GM19455 (cell line): Measurements from ENCODE around the gene C19orf12.
"Not testable (repeated sequence)": the region's sequence is repeated elsewhere in the genome, so short reads cannot be mapped to it uniquely, and the experiment has no call there.

Experiments
- ATAC-seq: cut with Tn5 transposase; IDR thresholded peaks from one replicate; pipeline ENCODE4 v1.9.1; 2021; ENCODE audit not compliant: unreplicated experiment

The C19orf12 gene

GRCh38 chr19:29677001-29677817, 37.9 kb downstream of the C19orf12 start:
- ATAC-seq = no peak

GRCh38 chr19:29676586-29676985, 38.5 kb downstream of the C19orf12 start:
- ATAC-seq = no peak

GRCh38 chr19:29675650-29676186, 39.3 kb downstream of the C19orf12 start:
- no peak for ATAC-seq

GRCh38 chr19:29675120-29675649, 39.9 kb downstream of the C19orf12 start:
- no peak for ATAC-seq

- ATAC-seq = no peak
Observed at GRCh38 chr19:29674374-29675119, 40.5 kb downstream of the C19orf12 start.

- ATAC-seq = no peak
Observed at GRCh38 chr19:29673451-29674371, 41.4 kb downstream of the C19orf12 start.

- no peak for ATAC-seq
Observed at GRCh38 chr19:29672933-29673336, 42.1 kb downstream of the C19orf12 start.

GRCh38 chr19:29672319-29672932, 42.6 kb downstream of the C19orf12 start:
- ATAC-seq = no peak

GRCh38 chr19:29671393-29672160, 43.5 kb downstream of the C19orf12 start:
- peak; percentile 65 for ATAC-seq

GRCh38 chr19:29671026-29671392, 44.1 kb downstream of the C19orf12 start:
- not testable (repeated sequence) for ATAC-seq

- no peak for ATAC-seq
Observed at GRCh38 chr19:29670255-29670654, 44.8 kb downstream of the C19orf12 start.

- ATAC-seq = no peak
Observed at GRCh38 chr19:29668746-29669609, 46.1 kb downstream of the C19orf12 start.

- no peak for ATAC-seq
Observed at GRCh38 chr19:29667901-29668341, 47.1 kb downstream of the C19orf12 start.

GRCh38 chr19:29667387-29667783, 47.7 kb downstream of the C19orf12 start:
- ATAC-seq = no peak

GRCh38 chr19:29666578-29667386, 48.3 kb downstream of the C19orf12 start:
- ATAC-seq = no peak

GRCh38 chr19:29665826-29666577, 49.1 kb downstream of the C19orf12 start:
- peak; percentile 7 for ATAC-seq
